Measurements from ENCODE around the gene SYNGAP1.
"Not testable (repeated sequence)": the region's sequence is repeated elsewhere in the genome, so short reads cannot be mapped to it uniquely, and the experiment has no call there.

The SYNGAP1 gene

GRCh38 chr6:33419580-33420490 lies at the start of gene SYNGAP1:
SYNGAP1 (plus strand) TSS chr6:33420065; CDS start chr6:33420265, 200 bp downstream.
- no peak for DNase-seq (ENCODE audit: low spot score)

GRCh38 chr6:33371901-33372300 lies 48.0 kb upstream of the SYNGAP1 start:
- DNase-seq (ENCODE audit: low spot score) = not testable (repeated sequence)

GRCh38 chr6:33372526-33373123 lies 47.2 kb upstream of the SYNGAP1 start:
- no peak for DNase-seq (ENCODE audit: low spot score)

- DNase-seq (ENCODE audit: low spot score) = no peak
Observed at GRCh38 chr6:33373960-33374910, 45.6 kb upstream of the SYNGAP1 start.

GRCh38 chr6:33375143-33375671 lies 44.7 kb upstream of the SYNGAP1 start:
- no peak for DNase-seq (ENCODE audit: low spot score)

- DNase-seq (ENCODE audit: low spot score) = no peak
Observed at GRCh38 chr6:33377171-33377570, 42.7 kb upstream of the SYNGAP1 start.

GRCh38 chr6:33379184-33379583 lies 40.7 kb upstream of the SYNGAP1 start:
- DNase-seq (ENCODE audit: low spot score) = not testable (repeated sequence)

- no peak for DNase-seq (ENCODE audit: low spot score)
Observed at GRCh38 chr6:33380272-33380981, 39.4 kb upstream of the SYNGAP1 start.

GRCh38 chr6:33383427-33384185 lies 36.3 kb upstream of the SYNGAP1 start:
- no peak for DNase-seq (ENCODE audit: low spot score)

- peak; percentile 81 for DNase-seq (ENCODE audit: low spot score)
Observed at GRCh38 chr6:33384581-33385020, 35.3 kb upstream of the SYNGAP1 start.

GRCh38 chr6:33390173-33390572 lies 29.7 kb upstream of the SYNGAP1 start:
- DNase-seq (ENCODE audit: low spot score) = no peak

GRCh38 chr6:33390767-33391277 lies 29.0 kb upstream of the SYNGAP1 start:
- DNase-seq (ENCODE audit: low spot score) = no peak

- DNase-seq (ENCODE audit: low spot score) = peak; percentile 99
Observed at GRCh38 chr6:33391278-33391921, 28.5 kb upstream of the SYNGAP1 start, which contains the start of gene KIFC1. KIFC1 (plus strand) TSS chr6:33391823; CDS start chr6:33391986, 163 bp downstream.

- peak; percentile 66 for DNase-seq (ENCODE audit: low spot score)
Observed at GRCh38 chr6:33391922-33392594, 27.8 kb upstream of the SYNGAP1 start.

- DNase-seq (ENCODE audit: low spot score) = peak; percentile 49
Observed at GRCh38 chr6:33392595-33392948, 27.3 kb upstream of the SYNGAP1 start.

GRCh38 chr6:33392979-33393378 lies 26.9 kb upstream of the SYNGAP1 start:
- no peak for DNase-seq (ENCODE audit: low spot score)

GRCh38 chr6:33397541-33397940 lies 22.3 kb upstream of the SYNGAP1 start:
- no peak for DNase-seq (ENCODE audit: low spot score)

GRCh38 chr6:33398601-33399000 lies 21.3 kb upstream of the SYNGAP1 start:
- DNase-seq (ENCODE audit: low spot score) = not testable (repeated sequence)

GRCh38 chr6:33399881-33400280 lies 20.0 kb upstream of the SYNGAP1 start:
- DNase-seq (ENCODE audit: low spot score) = not testable (repeated sequence)
